Panc1 (cell line): ENCODE data around the gene MYO18B. TPM values are rescaled to one million over a fixed set of nuclear protein-coding genes. Genes with fewer than 3 reads are reported as not detected.

Experiments used
- ATAC-seq: fragments of 200-7000 bp; cut with Tn5 transposase; 2 replicates; pipeline ENCODE4 v1.9.1; 2020; ENCODE audit warnings: mild to moderate bottlenecking, moderate library complexity
- BruUV-seq: library from RNA; stranded (reverse); fragments of 400-500 nt; replicated peaks from 2 replicates; lab custom pipeline; 2021; lab: Mats Ljungman, UMichigan
- CTCF ChIA-PET: fragments of 300-600 bp; sonication (Branson Sonifier 250); formaldehyde crosslinking; loops from one replicate; lab custom pipeline; 2022; ENCODE audit warnings: antibody characterized with exemption; lab: Charles Lee
- POLR2A ChIA-PET: fragments of 300-600 bp; sonication (Branson Sonifier 250); formaldehyde crosslinking; loops from one replicate; lab custom pipeline; 2022; ENCODE audit warnings: antibody characterized with exemption; lab: Charles Lee
- DNase-seq: peaks from one replicate; pipeline ENCODE4 v3.0.0-alpha.2; 2010; ENCODE audit warnings: low read depth, low spot score
- H3K27ac ChIP-seq: 2 replicates; pipeline ENCODE4 v1.5.1; 2011; ENCODE audit warnings: mild to moderate bottlenecking, low read length, inconsistent platforms
- H3K27me3 ChIP-seq: fragments of 200-500 bp; sonication (Bioruptor generic); 2 replicates; pipeline ENCODE4 v1.6.0; 2014; ENCODE audit warnings: low read length, inconsistent platforms; ENCODE audit not compliant: control insufficient read depth, insufficient read depth
- H3K36me3 ChIP-seq: fragments of 200-500 bp; sonication (Bioruptor generic); 2 replicates; pipeline ENCODE4 v1.5.1; 2014; ENCODE audit warnings: inconsistent platforms, mild to moderate bottlenecking, low read length, moderate library complexity; ENCODE audit not compliant: control insufficient read depth, insufficient read depth
- H3K4me1 ChIP-seq: 2 replicates; pipeline ENCODE4 v1.5.1; 2011; ENCODE audit warnings: inconsistent platforms, mild to moderate bottlenecking, low read length, moderate library complexity; ENCODE audit not compliant: control insufficient read depth, insufficient read depth
- H3K4me3 ChIP-seq, 2 experiments: 2 replicates each; pipeline ENCODE4 v1.5.1; 2011 to 2012; ENCODE audit warnings: low read depth in 2 of 2, low read length in 2 of 2, mild to moderate bottlenecking in 2 of 2, inconsistent platforms in 1 of 2, moderate library complexity in 1 of 2
- H3K9me3 ChIP-seq: fragments of 200-500 bp; sonication (Bioruptor generic); 2 replicates; pipeline ENCODE4 v1.5.1; 2014; ENCODE audit warnings: low read depth, mild to moderate bottlenecking, inconsistent platforms, low read length, moderate library complexity; ENCODE audit not compliant: control insufficient read depth, insufficient read depth
- CTCF ChIP-seq: fragments of 450-650 bp; IDR thresholded peaks from 2 replicates; pipeline ENCODE4 v1.5.1; 2017; ENCODE audit warnings: mild to moderate bottlenecking
- POLR2AphosphoS5 ChIP-seq: IDR thresholded peaks from 2 replicates; pipeline ENCODE4 v1.6.1; 2012; ENCODE audit warnings: mild to moderate bottlenecking, low read depth, low read length, moderate library complexity
- REST ChIP-seq, 2 experiments: IDR thresholded peaks; 2 replicates each; pipeline ENCODE4 v1.6.1; 2011 to 2012; ENCODE audit warnings: low read depth in 2 of 2, control low read depth in 1 of 2, low read length in 1 of 2, mild to moderate bottlenecking in 1 of 2, moderate library complexity in 1 of 2; ENCODE audit not compliant: insufficient read depth in 1 of 2
- SIN3A ChIP-seq: IDR thresholded peaks from 2 replicates; pipeline ENCODE4 v1.6.1; 2012; ENCODE audit warnings: low read depth, mild to moderate bottlenecking, low read length, moderate library complexity, borderline replicate concordance; ENCODE audit not compliant: insufficient read depth
- TCF7L2 ChIP-seq: IDR thresholded peaks from 2 replicates; pipeline ENCODE4 v1.6.1; 2011; ENCODE audit warnings: mild to moderate bottlenecking, low read depth, low read length, inconsistent platforms
- in situ Hi-C: cut with HindIII; loops from 2 replicates; pipeline ENCODE4 v1.10.0; 2016; ENCODE audit warnings: low sequenced_read_pairs, low pct_unique_long_range_greater_than_20kb
- intact Hi-C: fragments of 100-400 bp; cut with micrococcal nuclease; formaldehyde crosslinking; loops from one replicate; pipeline ENCODE4 v1.10.0; 2022; ENCODE audit not compliant: unreplicated experiment
- total RNA-seq: library from RNA; stranded (reverse); gene quantifications from one replicate; pipeline ENCODE4 v1.2.1, GENCODE V29; 2021; ENCODE audit not compliant: unreplicated experiment

MYO18B gene
- total RNA-seq, 1 experiment from 2014 or later = not detected

- in situ Hi-C loops = no loop called here
- H3K4me3 ChIP-seq = no peak overlapping the region
- H3K36me3 ChIP-seq = no peaks in the 10 kb centered on the region
- H3K27ac ChIP-seq = no peak overlapping the region
- ChIA-PET CTCF (no interaction called here), POLR2A (no interaction called here)
- H3K27me3 ChIP-seq = no peaks in the 10 kb centered on the region
- intact Hi-C loops = no loop called here
- H3K4me1 ChIP-seq = no peaks in the 10 kb centered on the region
- BruUV-seq = no TSS peak
- DNase-seq (no peak), ATAC-seq (no peak)
- H3K9me3 ChIP-seq = no peaks in the 10 kb centered on the region
- TF ChIP-seq CTCF (no peak), POLR2AphosphoS5 (no peak), SIN3A (no peak), TCF7L2 (no peak), REST (IDR thresholded peaks at IDR 0.05; ENCODE audit: insufficient read depth in 1 of 2, low read depth in 2 of 2, low read length in 1 of 2) (no peak)
Measured at GRCh38 chr22:25795478-25795877, 53.5 kb downstream of the MYO18B start.

GRCh38 chr22:25797498-25798290 is 55.7 kb downstream of the MYO18B start:
- no TSS peak for BruUV-seq
- ChIA-PET CTCF (interaction anchor here (0.6 kb wide), 2 partner anchors 91 to 141 kb away, joined by 3 to 4 read pairs; no protein-coding TSS in a partner anchor), POLR2A (no interaction called here)
- no peak for TF ChIP-seq CTCF
- TF ChIP-seq POLR2AphosphoS5 = no peak
- TF ChIP-seq REST (IDR thresholded peaks at IDR 0.05; ENCODE audit: insufficient read depth in 1 of 2, low read depth in 2 of 2, low read length in 1 of 2) = no peak
- in situ Hi-C loops (no loop called here), intact Hi-C loops (no loop called here)
- Histone ChIP-seq H3K4me3 (no peak overlapping the region), H3K4me1 (no peaks in the 10 kb centered on the region), H3K36me3 (no peaks in the 10 kb centered on the region), H3K27me3 (no peaks in the 10 kb centered on the region), H3K27ac (no peak overlapping the region), H3K9me3 (no peaks in the 10 kb centered on the region)
- DNase-seq (no peak), ATAC-seq (no peak)
